HG02840 (cell line): ENCODE data around the gene FGGY.

Source experiments
- ATAC-seq: cut with Tn5 transposase; IDR thresholded peaks from one replicate; pipeline ENCODE4 v1.9.1; 2021; ENCODE audit warnings: mild to moderate bottlenecking, moderate library complexity, moderate number of reproducible peaks; ENCODE audit not compliant: unreplicated experiment, low FRiP score

Gene FGGY

DNA sequence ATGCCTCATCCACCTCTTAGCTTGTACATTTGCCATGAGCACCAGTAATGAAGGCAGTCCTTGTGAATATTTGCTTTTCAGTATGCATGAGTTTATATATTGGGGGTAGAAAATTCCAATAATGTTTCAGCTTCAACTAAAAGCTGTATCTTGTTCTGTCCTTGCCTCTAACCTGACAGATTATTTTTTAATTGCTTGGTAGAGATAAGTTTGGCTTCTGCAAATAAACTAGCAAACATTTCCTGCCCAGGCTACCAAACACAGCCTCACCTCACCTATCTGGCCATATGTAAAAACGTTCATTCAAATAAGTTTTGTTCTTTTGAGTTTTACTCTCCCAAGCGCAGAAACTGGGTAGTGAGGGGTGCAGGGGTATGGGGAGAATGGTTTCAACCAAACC, 442.2 kb downstream of the FGGY start:
- ATAC-seq: no peak

DNA sequence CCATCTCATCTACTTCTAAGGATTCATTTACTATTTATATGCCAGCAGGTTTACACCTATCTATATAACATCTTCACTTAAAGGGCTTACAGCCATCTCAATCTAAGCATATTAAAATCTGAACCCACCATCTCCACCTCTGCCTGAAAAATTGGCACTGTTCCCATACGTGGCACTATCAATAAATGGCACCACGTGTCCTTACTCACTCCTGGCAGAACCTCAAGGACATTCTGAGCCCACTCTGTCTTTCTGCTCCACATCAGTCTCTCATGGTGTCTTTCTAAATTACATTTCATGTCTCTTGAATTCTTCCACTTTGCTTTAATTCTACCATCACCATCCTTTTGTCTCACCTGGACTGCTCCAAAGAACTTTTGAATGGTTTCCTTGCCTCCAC, 445.6 kb downstream of the FGGY start:
- no peak for ATAC-seq

DNA sequence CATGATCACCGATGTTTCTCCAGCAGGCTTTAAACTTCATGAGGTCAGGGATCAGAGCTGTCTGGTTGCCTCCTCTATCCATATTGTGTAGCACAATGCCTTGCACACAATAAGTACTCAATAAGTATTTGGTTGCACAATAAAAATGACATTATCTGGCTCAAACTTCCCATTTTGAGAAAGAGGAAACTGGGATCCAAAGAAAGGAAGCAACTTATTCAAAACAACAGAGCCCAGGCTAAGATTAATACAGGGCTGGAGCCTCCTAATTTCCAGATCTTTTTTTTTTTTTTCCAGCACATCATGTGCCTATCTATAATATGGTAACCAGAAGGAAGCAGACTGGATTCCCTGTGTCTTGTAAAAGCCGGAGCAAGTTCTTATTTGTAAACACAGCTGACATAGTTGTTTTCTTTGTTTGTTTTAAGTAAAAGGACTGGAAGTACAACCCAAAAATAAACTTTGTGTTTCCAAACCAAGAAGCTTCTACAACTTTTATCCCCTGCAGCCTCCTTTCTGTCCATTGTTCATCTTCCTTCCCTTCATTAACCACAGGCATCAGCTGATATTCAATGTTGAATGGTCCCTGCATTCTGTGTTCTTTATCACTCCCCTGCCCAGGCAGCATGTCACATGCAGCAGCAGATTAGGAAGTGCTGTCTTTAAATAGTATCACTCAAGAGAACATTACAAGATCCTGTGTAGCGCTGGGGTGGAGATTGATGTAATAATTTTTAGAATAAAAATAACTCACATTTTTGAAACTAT, 446.6 kb downstream of the FGGY start:
- ATAC-seq: no peak

DNA sequence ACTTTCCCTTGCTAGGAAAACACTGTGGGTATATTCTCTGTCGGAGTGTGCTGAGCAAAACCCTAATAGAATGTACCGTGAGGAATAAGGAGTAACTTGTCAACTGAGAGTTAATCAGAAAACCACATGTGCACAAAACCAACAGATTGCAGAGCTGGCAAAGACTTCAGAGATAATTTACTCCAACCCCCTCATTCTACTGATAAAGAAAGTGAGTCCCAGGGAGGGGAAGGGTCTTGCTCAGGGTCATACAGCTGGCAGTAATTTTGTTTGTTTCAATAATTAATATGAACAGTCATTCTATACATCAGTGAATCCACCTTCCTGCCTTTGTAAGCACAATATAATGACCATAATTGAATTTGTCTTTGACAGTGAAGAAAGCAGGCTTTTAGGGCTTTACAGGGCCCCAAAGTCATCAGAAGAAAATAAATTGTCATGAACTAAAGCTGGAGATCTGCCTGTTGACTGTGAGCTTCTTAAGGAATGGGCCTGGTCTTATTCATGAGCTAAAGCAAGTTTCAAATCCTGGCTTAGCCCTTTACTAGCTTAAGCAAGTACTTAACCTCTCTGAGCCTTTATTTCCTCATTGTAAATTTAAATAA, 450.6 kb downstream of the FGGY start:
- no peak for ATAC-seq

DNA sequence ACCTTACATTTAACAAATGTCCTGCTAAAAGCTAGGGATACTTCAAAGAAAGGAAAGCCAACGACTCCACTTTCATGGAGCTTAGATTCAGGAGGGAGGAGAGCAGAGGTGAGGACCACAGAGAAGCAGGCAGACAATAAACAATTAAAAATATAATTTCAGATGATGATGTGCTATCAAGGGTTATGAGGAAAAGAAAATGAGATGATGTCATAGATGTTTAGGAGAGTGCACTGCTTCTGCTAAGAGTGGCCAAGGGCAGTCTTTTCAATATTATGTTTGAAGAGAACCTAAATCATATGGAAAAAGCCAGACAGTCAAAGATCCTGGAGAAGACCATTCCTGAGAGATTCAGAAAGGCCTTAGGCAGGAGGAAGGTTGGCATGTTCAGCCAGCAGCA, 451.2 kb downstream of the FGGY start:
- no peak for ATAC-seq

DNA sequence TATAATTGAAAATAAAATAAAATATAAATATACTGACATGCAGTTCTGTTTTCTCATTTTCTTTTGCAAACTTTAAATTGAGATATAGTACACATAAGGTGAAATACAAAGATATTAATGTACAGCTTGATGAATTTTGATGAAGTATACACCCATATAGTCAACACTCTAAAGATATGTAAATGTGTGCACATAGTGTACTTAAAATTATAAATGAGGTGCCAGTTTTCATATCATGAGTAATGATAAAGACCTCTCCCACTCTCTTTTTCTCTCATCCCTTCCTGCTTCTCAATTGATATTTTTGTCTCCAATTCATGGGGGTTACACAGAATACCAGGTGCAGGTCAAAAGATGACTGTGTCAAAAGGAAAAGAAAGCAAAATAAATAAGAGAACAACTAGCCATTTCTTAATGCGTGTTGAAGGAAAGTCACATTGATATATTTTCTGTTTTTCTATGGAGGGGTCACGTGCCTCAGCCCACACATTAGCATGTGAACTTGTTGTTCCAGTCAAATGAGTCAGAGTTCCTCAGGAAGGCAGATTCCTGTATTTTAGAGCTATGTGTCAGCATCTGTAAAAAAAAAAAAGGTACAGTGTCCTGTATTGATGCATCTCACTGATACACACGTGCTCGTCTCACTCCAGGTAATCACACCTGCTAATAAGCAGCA, 453.6 kb downstream of the FGGY start:
- no peak for ATAC-seq

DNA sequence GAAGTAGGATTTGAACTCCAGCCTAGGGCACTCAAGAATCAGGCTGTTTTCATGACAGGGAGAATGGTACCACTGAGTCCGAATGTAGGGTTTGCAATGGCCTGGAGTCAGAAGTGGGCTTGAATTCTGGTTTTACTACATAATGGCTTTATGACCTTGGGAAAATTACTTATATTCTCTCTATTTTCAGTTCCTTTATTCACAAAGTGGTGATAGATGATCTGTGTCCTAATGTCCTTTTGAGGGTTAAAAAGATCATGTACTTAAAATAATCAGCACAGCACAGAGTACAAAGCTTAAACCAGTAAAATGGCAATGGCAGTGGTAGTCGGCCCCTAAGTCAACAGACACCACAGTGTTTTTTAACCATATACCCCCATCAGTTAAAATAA, 454.1 kb downstream of the FGGY start:
- no peak for ATAC-seq

DNA sequence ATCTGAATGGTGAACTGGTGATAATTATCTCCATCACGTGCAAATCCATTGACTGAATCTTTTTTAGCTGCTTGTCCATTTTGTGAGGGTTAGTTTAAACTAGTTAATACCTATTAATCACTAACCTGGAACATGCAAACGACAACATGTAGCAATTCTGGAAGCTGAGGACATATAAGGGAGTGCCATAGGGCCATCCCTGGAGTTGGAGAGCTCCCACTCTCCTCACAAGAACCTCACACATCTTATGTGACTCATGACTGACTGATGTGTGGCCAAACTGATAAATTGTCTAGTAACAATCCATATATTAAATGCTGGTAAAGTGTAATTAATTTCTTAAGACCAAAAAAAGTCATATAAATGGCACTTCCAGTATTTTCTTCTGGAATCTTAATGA, 454.9 kb downstream of the FGGY start:
- ATAC-seq: no peak

DNA sequence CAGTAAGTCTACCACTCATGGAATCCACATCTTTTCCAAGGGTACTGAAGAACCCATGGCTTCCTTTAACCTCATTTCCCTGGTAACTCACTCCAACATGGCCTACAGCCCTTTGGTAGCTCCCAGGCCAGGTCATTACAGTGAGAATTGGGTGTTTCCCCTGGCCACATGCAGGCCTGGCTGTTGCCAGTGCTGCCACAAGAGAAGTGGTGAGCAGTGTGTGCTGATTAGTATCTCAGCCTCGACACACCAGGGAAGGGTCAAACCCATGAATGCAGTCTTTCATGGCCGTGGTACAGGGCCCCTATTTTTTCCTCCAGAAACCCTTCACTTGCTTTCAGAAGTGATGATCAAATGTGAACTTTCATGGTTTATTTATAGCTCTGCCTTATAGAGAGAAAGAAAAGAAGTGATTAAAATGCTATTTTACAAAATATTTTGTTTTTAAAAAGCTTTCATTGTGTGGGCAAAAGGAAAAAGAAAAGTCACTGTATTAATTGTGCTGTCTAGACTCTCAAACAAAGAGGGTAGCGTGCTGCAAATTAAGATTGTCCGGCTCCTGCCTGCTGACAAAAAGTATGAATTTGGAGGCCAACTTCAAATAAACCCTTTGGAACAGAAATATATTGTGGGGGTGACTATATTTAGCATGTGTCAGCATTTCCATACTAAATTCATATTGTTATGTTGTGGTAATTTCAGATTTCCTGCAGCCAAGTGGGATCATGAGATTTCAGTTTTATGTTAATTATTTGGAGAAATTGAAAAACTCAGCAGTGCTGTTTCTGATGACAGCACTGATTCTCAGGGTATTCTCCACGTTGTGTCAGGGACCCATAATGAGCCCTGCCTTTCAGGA, 455.9 kb downstream of the FGGY start:
- no peak for ATAC-seq

DNA sequence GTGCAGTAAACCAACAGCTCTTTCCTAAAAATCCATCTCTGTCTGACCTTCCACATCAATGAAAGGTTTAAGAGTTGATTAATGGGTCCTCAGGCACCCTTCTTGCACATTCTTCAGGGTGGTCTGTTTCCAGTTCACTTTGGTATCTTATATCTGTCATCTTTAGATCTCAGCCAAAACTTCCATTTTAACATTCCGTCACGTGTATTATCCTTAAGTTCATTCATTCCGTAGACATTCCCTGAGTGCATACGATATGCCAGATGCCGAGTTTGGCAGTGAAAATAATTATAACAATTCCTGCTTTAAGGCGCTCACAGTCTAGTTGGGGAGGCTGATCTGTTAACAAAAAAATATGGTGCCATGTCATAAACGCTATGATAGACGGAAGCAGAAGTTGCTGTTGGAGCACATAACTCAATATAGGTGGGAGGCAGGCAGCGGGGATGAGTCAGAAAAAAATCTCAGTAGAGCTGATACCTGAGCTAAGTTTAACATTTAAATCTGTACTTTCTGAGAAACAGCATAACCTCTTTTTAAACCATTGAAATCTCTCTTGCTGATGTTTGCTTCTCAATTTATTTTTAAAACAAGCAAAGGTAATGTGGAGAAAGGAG, 458.3 kb downstream of the FGGY start:
- ATAC-seq: no peak

DNA sequence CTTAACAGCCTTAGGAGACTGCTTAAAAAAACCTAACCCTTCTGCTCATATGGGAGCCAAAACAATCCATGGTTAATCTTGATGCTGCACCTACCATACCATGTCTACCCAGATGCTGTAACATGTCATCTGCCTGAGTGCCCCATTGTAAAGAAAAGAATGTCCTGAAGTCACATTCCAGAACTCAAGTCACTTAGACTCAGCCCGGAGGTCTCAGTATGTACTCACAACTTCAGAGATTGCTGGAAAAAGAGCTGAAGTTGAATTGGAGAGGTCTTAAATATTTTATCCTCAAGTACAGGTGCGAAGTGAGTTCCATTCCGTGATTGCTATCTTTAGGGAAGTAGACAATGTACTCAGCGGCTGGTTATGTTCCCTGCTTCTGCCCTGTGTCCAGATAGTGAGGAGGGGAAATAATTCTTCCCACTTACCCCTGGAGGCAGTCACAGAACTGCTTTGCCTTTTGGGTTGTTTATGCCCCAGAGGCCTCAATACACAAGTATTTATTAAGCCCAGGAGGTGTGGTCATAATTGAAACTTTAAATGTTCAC, 460.4 kb downstream of the FGGY start:
- no peak for ATAC-seq

DNA sequence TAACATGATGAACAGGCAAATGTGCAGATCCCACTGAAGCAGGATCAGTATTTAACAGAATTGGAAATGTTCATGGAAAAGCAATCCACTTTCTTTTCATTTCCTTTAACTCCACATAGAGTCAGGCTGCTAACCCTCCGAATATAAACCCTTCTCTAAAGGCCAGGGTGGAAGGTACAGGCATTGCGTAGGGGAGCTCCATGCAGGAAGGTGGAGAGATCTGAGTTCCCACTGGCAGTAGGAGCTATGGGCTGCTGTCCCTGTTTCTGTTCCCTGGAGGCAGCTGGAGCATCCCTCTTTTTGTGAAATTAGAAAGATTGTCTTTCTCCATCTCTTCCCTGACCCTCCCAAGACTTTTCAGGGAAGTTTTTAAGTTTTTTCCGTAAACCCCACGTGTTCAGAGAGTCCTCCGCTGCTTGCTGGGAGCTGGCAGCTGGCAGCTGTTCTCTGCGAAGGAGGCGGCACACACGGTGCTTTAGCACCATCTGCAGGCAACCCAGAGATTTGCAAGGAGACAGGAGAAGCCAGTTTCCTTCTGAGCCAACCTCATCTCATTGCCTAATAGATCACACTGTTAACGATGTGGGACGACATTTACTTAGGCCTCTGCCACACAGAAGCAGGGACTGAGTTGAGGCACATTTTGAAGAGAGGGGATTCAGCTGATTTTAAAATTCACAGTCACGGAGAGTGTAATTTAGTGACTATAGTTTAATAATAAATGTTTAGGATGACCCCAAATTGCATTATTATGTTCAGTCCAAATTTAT, 462.4 kb downstream of the FGGY start:
- peak; percentile 79 for ATAC-seq

DNA sequence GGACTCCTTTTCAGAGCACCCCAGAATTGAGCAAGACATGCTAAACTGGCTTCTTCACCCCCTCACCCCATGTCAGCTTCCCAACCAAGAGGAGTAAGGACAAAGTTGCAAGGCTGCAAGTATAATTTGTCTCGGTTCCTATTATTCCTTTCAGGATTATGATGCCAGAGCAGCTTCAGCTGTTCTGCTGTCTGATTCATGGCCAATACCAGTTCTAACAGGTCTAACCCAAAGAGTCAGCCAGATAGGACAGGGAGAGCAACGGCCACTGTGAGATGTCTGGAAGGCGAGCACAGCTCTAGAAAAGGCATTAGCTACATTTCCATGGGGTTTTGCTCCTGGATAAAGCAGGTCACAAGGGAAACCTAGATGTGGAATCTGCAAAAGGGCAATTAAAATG, 464.5 kb downstream of the FGGY start:
- ATAC-seq: no peak

DNA sequence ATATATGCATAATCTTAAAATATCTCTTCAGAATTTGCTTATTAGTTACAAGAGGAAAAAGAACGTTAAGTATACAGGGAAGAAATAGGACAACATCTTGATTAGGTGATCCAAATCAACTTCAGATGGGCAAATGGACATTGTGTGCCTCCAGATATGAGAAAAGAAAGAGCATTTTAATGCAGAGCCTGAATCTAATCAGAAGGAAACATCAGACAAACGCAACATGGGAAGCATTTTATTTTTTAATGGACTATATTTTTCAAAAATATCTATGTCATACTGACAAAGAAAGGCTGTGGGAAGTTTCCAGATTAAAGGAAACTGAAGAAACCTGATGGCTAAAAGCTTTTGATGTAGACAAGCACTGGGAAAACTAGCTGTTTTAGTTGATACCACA, 466.5 kb downstream of the FGGY start:
- no peak for ATAC-seq

DNA sequence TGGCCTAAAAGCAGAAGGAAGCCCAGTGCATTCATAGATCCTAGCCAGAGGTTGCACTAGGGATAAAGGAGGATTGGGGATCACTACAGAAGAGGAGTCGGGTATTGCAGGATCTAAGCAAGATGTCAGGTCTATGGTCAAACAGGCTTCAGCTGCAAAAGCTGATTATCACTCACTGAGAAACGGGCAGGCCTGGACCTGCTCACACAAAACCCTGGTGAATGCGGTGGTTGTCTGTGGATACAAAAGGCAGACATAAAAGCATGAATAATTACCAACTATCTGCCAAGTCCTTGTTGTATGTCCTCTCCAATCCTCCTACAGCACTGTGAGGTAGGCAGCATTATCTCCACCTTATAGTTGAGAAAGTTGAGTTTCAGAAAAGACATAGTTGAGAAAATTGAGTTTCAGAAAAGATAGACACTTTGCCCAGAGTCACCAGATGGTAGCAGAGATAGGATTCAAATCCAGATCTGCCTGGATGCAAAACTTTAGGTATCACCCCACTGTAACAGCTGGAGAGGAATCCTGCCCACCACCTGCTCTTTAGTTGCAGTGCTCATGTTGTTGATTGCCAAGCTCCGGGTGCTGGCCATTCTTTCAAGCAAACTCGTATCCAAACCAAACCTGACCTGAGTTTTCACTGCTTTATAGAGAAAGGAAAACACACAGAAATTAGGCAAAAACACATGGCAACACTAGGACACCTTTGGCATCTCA, 468.3 kb downstream of the FGGY start:
- no peak for ATAC-seq

DNA sequence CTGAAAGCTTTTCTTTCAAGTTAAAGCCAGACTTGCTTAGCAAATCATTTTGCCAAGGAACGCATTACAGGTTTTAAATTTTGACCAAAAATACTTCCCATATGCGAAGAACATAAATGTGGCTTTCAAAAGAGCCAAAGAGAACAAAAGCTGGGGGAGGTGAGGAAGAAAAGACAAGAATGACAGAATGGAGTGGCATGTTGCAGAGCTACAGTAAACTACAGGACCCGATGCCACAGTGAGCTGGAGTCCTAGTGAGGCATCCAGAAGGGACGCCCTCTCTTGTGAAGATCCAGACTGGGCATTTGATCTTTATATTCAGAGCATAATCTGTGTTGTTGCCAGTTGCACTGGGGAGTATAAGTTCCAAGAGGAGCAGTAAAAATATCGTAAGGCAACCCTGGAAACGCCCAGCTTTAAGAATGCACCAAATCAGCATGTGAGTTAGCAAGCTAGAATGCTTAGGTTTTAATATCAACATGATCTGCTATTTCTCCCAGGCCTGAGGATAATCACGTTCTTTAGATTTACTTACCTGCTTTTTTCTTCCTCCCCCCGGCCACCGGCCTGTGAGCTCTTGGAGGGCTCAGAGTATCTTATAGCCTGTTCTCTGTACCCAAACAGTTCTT, 469.4 kb downstream of the FGGY start:
- no peak for ATAC-seq

DNA sequence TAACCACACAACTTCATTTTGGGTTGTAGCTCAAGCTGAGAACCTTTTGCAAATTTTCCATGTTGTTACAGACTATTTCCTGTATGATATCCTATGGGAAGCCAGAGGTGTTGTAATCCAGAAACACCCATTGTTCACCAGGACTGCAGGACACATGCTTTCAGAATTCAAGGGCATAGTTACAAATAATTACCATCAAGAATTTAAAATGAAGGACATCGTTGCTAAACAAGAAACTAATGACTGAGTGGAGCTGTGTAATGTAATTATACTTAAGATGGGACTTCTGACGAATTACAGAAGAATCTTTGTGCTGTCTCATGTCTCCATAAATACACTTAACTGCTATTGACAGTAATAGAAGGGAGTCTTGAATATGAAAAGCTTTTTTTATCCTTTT, 470.2 kb downstream of the FGGY start:
- no peak for ATAC-seq
